Measurements from ENCODE around the gene PHF19. TPM values are rescaled to one million over a fixed set of nuclear protein-coding genes. Genes with fewer than 3 reads are reported as not detected.

The PHF19 gene
- polyA plus RNA-seq, 1 donor, result 33.4 TPM

Other genes starting within 250 kb of the PHF19 start
- gene MEGF9, start 162.7 kb downstream of the PHF19 start, polyA plus RNA-seq (ENCODE audit: insufficient read length), result 6.1 TPM
- gene FBXW2, start 83.8 kb downstream of the PHF19 start, polyA plus RNA-seq (ENCODE audit: insufficient read length), result 29.2 TPM
- gene PSMD5, start 34.3 kb downstream of the PHF19 start, polyA plus RNA-seq (ENCODE audit: insufficient read length), result 20.7 TPM
- gene TRAF1, start 49.6 kb upstream of the PHF19 start, polyA plus RNA-seq (ENCODE audit: insufficient read length), result 4.3 TPM
- gene C5, start 173.1 kb upstream of the PHF19 start, polyA plus RNA-seq (ENCODE audit: insufficient read length), result 6.8 TPM
- 17.8 TPM for gene CNTRL, start 197.8 kb upstream of the PHF19 start, polyA plus RNA-seq (ENCODE audit: insufficient read length)

All from forelimb muscle (tissue), 1 donor.